ENCODE measurements around the gene ZNF683.
A peak's percentile ranks its signal among the peaks of the same experiment; 100 is the strongest.

ZNF683 gene

DNA sequence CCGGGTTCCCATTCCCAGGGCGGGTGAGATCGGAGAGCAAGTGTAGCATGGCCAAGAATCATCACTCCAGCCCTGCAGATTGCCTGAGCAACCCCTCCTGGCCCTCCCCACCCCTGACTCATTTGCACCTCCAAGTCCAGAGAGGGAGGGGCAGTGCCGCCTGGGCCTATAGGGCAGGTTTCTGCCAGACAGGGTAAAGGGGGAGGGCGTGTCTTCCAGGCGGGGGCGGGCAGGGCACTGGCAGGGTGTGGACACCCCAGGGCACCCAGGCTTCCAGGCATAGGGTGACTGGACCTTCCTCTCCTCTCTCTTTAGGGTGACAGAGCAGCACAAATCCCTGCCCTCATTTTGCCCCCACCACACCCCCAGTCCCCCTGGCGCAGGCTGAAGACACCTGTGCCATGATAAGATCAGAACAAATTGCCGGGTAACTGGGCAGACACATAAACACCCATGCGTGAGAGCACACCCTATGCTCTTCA is 15.4 kb downstream of the ZNF683 start:
- DNase-seq, result no peak

DNA sequence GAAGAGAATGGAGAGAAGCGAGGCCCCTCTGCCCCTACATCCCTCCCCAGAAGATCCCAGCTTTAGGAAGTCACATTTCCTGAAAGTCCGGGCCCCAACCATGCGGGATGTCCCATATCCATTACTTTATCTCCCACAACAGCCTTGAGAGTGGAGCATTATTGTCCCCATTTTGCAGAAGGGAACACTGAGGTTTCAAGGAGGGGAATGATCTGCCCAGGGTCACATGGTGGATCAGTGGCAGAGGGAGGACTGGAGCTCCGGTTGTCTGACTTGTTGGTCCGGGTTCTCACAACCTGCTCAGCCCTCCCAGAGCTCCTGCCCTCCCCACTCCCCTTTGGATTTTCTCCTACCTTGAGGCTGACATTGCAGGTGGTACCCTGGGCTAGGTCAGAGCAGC is 16.4 kb downstream of the ZNF683 start:
- DNase-seq, result no peak

DNA sequence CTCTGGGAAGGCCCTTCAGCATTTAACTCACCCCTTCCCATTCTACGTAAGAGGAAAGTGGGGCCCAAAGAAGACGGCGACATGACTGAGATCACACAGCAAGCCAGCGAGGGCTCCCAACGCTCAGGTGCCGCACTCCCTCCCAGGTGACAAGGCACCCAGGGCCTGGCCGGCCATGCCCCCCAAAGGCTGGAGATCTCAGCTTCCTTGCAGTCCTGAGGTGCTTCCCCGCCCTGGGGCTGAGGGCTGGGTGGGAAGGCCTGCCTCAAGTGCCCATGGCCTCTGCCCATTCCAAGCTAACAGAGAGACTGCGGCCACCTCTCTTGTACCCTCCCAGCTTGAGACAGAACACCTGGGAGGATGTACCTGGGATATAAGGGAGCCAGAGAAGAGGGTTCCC is 17.6 kb downstream of the ZNF683 start:
- no peak for DNase-seq

DNA sequence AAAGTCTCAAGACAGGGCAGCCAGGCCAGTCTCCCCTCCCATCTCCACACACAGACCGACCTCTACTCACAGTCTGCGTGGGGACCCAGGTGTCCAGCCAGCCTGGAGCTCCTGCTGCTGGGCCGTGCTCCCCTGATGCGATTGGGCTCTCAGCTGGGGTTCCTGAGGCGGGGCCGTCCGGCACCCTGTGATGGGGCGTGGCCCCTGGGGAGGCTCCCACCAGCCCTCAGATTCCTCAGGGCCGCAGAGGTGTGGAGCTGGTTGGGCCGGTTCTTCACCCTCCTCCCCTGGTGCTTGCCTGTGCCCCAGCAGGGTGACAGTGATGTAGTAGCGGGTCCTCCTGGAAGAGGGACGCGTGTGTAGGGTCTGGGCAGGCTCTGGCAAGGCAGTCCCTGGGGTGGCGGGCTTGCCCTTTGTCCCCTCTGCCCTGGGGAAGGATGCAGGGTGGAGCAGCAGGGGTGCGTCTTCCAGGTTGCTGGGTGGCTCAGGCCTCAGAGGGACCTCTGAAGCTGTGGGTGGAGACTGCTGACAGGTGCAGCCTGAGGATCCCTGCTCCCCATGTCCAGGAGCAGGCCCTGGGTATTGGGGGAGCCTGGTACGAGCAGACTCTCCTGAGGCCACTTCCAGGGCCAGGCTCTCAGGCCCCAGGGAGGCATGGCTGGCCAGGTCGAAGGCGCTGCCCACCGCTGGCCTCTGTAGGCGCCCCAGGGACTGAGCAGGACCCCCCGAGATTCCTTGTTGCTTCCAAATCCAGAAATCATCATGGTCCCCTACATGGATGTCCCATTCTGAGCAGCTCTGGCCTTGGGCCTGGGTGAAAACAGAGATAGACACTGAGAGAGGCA is 18.4 kb downstream of the ZNF683 start, which contains the start of gene CRYBG2:
Gene CRYBG2, minus strand, starts transcription at position 155 of the 845 bp plus-strand sequence. CDS start 7,473 bp downstream, outside the sequence.
- DNase-seq, result no peak

DNA sequence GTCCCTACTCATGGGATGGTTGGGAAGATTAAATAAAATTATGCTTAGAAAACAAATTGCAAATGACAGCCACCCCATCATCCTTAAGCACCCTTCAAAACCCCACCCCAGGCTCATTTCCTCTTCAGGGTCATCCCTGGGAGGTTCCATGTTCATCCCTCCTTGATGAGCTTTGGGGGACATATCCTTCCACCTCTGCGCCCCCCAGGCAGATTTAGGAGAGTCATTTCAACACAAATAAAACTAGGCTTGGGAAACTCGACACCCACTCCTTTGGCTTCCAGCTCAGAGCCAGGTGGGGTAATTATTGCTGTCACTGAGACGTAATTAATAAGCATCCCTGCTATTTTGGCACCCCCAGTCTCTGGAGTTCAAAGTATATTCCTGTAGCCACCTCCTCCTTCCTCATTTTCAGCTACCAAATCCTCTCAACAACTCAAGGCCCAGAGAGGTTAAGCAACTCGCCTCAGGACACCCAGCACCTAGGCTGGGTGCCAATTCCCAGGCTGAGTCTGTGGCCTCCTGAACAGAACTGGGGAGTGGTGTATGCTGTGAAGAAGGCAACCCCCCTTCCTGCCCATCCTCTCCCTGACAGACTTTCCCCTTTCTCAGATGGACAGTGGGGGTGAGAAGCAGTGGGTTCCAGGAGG is 19.2 kb downstream of the ZNF683 start:
- DNase-seq, result no peak

DNA sequence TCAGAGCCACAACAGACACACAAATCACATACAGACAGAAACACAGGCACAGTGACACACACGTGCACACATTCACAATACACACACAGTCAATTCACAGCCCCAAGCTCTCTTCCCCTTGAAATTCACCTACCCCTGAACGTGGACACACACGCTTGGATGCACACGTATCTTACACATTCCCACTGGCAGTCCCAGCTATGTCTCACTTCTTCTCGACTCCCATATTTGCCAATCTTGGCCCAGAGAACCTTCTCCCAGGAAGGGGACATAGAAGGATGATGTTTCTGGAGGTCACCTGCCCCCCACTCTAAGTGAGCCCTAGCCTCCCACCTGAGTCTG is 20.2 kb downstream of the ZNF683 start:
- no peak for DNase-seq

DNA sequence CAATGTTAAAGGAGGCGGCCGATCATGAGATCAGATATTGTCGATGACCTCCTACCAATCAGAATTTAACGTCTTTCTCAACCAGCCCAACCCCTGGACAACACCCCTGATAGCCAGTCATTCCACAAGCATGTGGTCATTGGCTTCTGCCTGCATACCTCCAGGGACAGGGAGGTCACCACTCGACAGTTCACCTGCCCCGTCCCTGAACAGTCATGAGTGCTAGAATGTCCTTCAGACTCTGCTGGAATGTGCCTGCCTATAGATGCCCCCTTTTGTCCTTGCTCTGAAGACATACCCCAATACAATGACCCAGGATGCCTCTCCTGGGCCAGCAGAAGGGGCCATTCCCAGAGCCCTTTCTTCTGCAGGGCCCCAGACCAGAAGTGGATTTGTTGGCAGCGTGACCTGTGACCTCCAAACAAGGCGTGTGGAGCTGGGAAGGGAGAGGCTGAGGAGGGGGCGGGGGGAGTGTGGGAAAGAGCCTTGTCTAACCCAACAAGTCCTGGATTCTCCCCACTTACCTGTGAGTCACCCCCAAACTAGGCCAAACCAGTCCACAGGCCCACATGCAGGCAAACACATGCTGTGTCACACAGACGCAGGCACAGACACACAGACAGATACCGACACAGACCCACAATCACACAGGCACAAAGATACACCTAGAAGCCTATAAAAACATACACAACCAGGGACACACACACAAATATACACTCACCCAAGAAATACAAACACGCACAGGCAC is 20.8 kb downstream of the ZNF683 start:
- DNase-seq, result no peak

DNA sequence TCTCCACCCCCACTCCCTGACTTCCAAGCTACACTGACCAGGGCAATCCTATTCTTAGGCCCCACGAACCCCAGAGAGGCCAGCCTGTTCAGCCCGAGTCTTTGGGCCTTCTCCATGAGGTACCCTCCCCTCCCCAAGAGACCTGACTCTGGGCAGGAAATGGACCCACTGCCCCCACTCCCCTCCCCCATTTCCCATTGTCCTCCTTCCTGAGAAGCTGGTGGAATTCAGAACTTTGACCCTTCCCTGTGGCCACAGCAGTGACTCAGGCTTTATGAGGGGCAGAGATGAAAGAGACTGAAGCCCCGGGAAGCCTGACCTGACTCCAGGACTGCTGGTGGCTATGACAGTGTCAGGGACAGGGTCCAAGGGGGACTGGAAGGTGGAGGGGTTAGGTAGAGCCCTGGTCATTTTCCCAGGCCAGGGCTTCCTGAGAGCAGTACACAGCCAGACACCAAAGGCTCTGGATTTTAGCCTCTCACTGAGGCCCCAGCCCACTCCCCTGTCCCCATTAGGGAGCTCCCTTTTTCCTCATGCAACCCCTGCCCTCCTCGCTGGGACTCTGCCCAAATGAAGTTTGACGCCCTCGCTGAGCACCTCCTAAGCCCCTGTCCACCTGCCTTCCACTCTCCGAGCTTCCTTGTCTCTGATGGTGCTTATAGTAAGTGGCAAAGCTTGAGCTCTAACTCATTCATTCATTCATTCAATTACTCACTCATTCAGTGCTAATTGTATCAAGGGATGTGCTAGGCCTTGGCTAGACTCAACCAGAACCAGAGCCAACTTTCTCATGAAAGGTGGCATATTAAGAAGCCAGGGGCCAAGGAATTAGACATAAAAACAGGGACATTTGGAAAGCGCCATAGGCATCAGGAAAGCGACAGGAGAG is 21.6 kb downstream of the ZNF683 start:
- no peak for DNase-seq

DNA sequence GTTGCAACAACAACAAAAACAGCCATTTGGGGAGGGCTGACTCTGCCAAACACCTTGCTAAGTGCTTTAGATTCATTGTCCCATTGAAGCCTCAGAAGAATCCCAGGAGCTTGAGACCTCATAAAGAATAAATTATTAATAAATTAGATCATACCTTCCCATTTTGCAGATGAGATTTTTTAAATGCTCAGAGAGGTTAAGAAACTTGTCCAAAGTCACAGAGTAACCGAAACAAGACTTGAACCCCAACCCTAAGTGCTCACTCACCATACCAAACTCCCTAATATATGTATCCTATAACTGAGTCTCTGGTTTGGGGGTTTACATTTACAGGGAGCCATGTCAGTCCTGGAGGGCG is 22.2 kb downstream of the ZNF683 start:
- DNase-seq, result no peak

DNA sequence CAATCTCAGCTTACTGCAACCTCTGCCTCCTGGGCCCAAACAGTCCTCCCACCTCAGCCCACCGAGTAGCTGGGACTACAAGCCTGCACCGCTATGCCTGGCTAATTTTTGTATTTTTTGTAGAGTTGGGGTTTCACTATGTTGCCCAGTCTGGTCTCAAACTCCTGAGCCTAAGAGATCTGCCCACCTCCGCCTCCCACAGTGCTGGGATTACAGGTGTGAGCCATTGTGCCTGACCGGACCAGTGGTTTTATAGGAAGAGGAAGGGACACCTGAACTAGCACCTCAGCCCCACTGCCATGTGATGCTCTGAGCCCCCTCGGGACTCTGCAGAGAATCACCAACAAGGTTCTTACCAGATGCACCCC is 22.7 kb downstream of the ZNF683 start:
- DNase-seq, result no peak

DNA sequence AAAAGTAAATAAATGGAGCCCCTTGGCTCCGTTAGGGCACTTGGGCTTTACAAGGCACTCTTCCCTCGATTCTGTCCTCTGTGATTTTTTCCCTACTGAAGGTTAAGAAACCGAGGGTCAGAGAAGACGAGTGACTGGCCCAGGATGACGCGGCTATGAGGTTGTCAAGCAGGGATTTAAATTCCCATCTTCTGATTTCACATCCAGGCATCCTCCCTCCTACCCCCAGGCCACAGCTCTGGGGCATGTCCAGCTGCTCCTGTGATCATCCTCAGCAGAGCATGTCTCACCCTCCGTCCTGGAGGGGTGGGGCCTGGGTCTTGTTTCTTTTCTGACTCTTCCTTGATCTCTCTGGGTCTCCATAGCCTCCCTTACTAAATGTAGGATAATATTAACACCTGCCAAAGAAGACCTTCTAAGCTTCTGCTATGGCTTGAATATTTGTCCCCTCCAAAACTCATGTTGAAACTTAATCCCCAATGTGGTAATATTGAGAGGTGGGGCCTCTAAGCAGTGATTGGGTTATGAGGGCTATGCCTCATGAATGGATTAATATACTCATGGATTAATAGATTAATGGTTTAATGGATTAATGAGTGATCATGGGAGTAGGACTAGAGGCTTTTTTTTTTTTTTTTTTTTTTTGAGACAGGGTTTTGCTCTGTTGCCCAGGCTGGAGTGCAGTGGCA is 23.2 kb downstream of the ZNF683 start:
- no peak for DNase-seq

DNA sequence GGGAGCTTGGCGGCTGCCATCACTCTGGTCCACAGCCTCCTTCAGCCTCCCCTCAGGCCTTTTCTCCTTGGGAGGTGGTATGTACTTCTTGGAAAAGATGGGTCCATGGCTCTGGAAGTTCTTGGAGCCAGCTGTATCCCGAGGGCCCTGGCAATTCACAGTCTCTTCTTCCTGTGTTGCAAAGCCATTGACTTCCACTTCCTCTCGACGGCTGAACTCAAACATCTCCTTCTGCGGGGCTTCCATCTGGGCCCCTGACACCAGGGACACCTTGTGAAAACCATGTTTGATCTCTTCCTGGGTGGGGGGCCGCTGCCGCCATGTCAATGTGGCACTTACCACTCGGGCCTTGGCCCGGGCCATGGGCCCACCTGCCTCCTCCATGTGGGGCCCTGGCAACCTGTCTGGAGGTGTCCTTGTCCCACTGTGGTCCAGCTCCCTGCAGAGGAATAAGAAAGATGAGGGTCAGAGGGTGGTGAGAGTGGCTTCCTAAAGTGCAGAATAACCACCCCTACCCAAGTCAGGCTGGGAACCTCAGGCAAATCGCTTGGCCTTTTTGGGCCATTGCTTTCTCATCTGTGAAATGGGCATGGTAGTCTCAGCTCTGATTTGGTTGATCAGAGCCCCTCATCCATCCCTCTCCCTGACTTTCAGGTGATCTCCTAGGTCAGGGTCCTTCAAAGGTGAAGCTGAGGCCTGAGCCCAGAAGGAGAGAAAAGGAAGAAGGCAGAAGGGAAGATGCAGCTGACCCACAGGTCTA is 26.1 kb downstream of the ZNF683 start:
- DNase-seq, result no peak

DNA sequence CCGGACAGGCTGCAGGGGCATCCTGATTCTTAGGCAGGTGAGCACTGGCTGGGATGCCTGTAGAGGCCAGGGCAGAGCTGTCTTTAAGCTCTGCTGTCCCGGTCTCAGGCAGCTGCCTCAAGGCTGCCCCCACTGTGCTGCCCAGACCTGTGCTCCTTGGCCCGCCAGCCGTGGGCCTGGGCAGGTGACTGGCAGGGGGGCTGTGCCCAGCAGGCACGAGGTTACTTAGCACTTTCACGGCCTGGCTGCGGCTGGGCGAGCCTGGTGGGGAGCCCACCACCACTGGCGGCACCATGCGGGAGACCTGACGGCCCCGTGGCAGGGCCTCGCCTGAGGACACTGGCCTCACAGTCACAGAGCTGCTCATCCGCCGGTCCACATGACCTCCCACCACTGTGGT is 26.8 kb downstream of the ZNF683 start:
- no peak for DNase-seq

DNA sequence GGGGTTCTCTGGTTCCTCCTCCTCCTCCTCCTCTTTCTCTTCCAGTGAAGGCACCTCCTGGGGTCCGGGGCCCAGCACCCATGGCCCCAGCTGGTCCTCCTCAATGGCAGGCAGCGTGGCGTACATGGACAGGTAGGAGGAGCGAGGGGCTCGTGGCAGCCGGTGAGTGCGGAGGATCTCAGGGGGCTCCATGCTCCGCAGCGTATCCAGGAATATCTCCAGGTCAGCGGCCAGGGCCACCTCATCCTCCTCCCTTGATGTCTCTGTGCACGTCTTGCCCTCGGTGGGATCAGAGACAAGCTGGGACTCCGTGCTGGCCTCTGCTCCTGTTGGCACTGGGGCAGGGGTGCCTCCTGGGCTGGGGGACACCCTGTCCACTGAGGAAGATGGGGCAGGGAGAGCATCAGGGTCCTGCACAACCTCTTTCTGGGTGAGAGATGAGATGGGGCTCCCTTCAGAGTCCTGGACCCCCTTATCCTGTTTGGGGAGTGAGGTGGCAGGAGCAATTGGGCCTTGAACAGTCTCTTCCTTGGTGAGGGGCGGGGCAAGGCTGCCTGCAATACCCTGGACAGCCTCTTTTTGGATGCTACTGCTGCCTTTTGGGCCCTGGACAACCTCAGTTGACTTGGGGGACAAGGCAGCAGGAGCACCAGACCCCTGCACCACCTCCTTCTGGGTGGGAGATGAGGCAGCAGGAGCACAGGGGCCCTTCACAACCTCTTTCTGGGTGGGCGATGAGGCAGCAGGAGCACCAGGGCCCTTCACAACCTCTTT is 28.2 kb downstream of the ZNF683 start:
- no peak for DNase-seq

DNA sequence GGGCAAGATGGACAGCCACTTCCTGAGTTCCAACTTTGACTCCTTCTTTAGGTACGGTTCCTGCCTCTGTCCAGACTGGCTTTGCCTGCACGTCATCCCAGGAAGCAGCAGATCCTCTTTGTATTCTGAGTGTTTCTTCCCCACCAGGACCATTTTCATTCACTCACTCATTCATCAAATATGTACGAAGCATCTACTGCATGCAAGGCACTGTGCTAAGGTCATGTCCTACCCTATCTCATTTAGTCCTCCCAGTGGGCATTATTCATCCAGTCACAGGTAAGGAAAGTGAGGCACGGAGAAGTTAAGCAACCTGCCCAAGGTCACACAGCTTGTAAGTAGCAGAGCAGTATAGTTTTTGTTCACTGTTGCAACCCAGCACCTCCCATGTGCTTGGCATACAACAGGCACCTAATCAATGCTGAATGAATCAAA is 32.5 kb downstream of the ZNF683 start:
- no peak for DNase-seq

DNA sequence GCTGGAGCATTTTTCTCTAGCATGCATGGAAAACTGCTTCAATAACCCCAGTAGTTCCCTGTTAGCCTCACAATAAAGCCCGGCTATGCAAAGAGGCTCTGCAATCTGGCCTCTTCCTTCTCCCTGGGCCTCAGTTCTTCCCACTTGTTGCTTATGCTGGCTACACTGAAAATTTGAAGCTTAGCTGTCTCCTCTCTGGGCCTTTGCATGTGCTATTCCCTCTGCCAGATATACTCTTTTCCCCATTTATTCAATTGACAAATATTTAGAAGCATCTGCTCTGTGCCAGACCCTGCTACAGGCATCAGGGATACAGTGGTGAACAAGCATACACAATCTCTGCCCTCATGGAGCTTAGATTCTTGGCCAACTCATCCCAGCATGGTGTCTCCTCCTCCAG is 33.9 kb downstream of the ZNF683 start:
- DNase-seq, result no peak

DNA sequence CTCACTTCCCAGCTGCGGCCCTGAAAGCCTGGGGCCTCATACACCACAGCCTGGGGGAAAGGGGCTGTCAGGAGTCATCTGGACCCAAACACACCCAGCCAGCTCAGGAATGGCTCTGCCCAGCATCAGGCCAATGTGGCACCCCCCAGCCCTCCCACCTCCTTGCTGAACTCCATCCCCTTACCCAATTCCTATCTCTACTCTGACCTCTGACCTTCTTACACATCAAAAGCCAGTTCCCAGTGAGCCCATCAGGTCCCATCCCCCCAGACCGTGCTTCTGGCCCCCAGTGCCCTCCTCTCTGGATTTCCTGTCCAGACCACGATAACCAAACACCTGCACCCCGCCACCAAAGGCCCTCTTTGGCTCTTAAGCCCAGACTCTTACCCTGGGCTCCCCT is 34.9 kb downstream of the ZNF683 start:
- no peak for DNase-seq

DNA sequence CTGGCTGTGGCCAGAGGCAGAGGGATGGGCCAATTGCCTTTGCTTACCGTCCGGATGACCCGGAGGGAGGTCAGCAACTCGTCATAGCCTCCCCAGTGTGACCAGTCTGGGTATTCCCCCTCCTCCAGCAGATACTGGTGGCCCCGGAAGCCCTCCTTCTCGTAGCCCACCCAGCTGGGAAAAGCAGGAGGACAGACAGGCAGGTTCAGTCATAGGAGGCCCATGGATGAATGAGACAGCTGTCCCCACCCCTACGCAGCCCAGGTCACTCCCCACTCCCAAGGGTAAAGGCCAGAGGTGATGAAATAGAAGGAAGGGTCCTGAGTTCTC is 35.4 kb downstream of the ZNF683 start:
- DNase-seq, result no peak

DNA sequence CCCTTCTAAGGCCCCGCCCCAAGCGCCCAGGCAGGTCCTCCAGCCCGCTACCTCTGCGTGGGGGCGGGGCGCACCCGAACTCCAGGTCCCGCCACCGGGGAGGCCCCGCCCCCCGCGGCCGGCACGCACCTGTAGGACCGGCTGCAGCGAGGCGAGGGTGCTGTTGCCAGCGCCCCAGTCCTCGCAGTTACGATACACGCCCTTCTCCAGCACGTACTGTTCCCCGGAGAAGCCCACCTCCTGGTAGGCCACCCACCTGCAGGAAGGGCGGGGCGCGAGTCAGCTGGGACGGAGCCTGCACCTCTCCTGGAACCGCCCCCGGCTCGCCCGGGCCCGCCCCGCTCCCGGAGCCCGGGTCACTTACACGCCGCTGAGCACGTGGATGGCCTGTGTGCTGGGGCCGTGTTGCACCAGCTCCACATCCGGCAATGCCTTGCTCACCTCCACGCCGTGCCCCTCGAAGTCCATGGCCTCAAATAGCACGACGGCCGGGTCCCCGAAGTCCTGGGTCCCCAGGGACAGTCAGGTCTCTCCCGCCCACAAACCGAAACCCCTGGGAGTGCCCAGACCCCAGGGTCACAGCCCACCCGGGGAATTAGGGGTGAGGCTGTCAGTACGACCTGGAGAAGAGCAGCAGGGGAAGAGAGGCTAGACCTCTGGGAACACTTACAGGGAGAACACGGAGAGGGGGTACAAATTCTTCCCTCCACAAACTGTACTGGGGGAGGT is 35.9 kb downstream of the ZNF683 start:
- peak; percentile 97 for DNase-seq

Data from CD4-positive, alpha-beta T cell treated with Interleukin-17A for 4 hours (primary cell).